OCI-LY3 (cell line): ENCODE data around the gene IMPDH2.

Experiments
- EZH2phosphoT487 ChIP-seq: fragments of 200-600 bp; shearing (Covaris generic); IDR thresholded peaks from 2 replicates; pipeline ENCODE4 v1.6.1; 2018; ENCODE audit warnings: antibody characterized with exemption, mixed run types, low read depth
- TF ChIP-seq, protein P1 (sequence below): fragments of 200-600, 300-600 bp; sonication (generic); IDR thresholded peaks from 2 replicates; pipeline ENCODE4 v1.5.1; 2014; ENCODE audit warnings: antibody characterized with exemption, low read length, low read depth

DNA sequence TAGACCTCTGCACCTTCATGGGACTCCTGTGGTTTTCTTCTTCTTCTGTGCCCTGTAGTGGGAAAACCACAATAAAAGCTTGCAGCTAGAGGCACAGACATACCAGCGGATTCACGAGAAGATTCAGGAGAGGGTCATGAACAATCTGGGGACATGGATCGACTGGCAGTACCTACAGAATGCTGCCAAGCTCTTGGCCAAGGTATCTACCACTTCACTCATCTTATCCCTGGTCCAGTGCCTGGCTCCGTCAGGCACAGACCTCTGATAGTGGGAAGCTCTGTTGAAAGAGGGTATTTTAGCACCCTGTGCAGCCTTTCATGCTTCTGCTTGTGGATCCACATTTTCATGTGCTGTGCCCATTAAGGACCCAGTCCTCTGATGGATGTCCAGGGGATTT lies 48.9 kb downstream of the IMPDH2 start:
- TF ChIP-seq, protein P1, sequence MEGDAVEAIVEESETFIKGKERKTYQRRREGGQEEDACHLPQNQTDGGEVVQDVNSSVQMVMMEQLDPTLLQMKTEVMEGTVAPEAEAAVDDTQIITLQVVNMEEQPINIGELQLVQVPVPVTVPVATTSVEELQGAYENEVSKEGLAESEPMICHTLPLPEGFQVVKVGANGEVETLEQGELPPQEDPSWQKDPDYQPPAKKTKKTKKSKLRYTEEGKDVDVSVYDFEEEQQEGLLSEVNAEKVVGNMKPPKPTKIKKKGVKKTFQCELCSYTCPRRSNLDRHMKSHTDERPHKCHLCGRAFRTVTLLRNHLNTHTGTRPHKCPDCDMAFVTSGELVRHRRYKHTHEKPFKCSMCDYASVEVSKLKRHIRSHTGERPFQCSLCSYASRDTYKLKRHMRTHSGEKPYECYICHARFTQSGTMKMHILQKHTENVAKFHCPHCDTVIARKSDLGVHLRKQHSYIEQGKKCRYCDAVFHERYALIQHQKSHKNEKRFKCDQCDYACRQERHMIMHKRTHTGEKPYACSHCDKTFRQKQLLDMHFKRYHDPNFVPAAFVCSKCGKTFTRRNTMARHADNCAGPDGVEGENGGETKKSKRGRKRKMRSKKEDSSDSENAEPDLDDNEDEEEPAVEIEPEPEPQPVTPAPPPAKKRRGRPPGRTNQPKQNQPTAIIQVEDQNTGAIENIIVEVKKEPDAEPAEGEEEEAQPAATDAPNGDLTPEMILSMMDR, result no peak
- TF ChIP-seq EZH2phosphoT487, result no peak
